DOHH2 (cell line): ENCODE data around the gene ACTG2.
"Not testable (repeated sequence)": the region's sequence is repeated elsewhere in the genome, so short reads cannot be mapped to it uniquely, and the experiment has no call there.

ENCODE experiments used
- H3F3A ChIP-seq: fragments of 200-600 bp; sonication (generic), shearing (Covaris generic); 2 replicates; pipeline ENCODE4 v1.6.0; 2016; ENCODE audit warnings: antibody characterized with exemption, mild to moderate bottlenecking; ENCODE audit not compliant: control insufficient read depth, insufficient read depth
- H3K27ac ChIP-seq: fragments of 200-600 bp; sonication (generic); 2 replicates; pipeline ENCODE4 v1.5.1; 2014; ENCODE audit warnings: low read depth, mild to moderate bottlenecking, low read length, moderate library complexity
- H3K27me3 ChIP-seq: fragments of 200-600 bp; sonication (generic); 2 replicates; pipeline ENCODE4 v1.6.1; 2014; ENCODE audit warnings: mild to moderate bottlenecking, low read length, mixed read lengths; ENCODE audit not compliant: control insufficient read depth
- H3K36me3 ChIP-seq: fragments of 200-600 bp; sonication (generic); 2 replicates; pipeline ENCODE4 v1.6.1; 2014; ENCODE audit warnings: mild to moderate bottlenecking, low read length, moderate library complexity, mixed read lengths; ENCODE audit not compliant: control insufficient read depth
- H3K4me1 ChIP-seq: fragments of 200-600 bp; sonication (generic); 2 replicates; pipeline ENCODE4 v1.6.1; 2014; ENCODE audit warnings: mild to moderate bottlenecking, low read length, mixed read lengths; ENCODE audit not compliant: control insufficient read depth
- H3K4me2 ChIP-seq: fragments of 200-600 bp; sonication (generic); 2 replicates; pipeline ENCODE4 v1.6.0; 2014; ENCODE audit warnings: mild to moderate bottlenecking, low read length, moderate library complexity
- H3K4me3 ChIP-seq: fragments of 200-600 bp; sonication (generic); 2 replicates; pipeline ENCODE4 v1.5.1; 2014; ENCODE audit warnings: mild to moderate bottlenecking, low read length, mixed read lengths
- H3K79me2 ChIP-seq: fragments of 200-600 bp; sonication (generic); 2 replicates; pipeline ENCODE4 v1.6.1; 2014; ENCODE audit warnings: mild to moderate bottlenecking, low read length, mixed read lengths; ENCODE audit not compliant: control insufficient read depth
- H3K9me2 ChIP-seq: fragments of 200-600 bp; sonication (generic); replicated peaks from 2 replicates; pipeline ENCODE4 v1.6.1; 2014; ENCODE audit warnings: mild to moderate bottlenecking, low read length, mixed read lengths; ENCODE audit not compliant: control insufficient read depth
- H3K9me3 ChIP-seq: fragments of 200-600 bp; sonication (generic); 2 replicates; pipeline ENCODE4 v1.6.1; 2014; ENCODE audit warnings: antibody characterized with exemption, low read length, mixed read lengths; ENCODE audit not compliant: control insufficient read depth, insufficient read depth
- H4K20me1 ChIP-seq: fragments of 200-600 bp; sonication (generic); 2 replicates; pipeline ENCODE4 v1.6.0; 2014; ENCODE audit warnings: low read depth, mild to moderate bottlenecking, antibody characterized with exemption, low read length, moderate library complexity; ENCODE audit not compliant: control insufficient read depth, insufficient read depth
- EZH2phosphoT487 ChIP-seq: fragments of 200-600 bp; sonication (generic); IDR thresholded peaks from 2 replicates; pipeline ENCODE4 v1.6.1; 2017; ENCODE audit warnings: borderline replicate concordance, mild to moderate bottlenecking, antibody characterized with exemption, low read length, moderate library complexity, mixed read lengths
- TF ChIP-seq, protein P1 (sequence below): fragments of 200-600 bp; sonication (generic); IDR thresholded peaks from one replicate; pipeline ENCODE4 v1.5.1; 2014; ENCODE audit warnings: antibody characterized with exemption, mild to moderate bottlenecking, low read depth, low read length; ENCODE audit not compliant: poor library complexity, severe bottlenecking

Gene ACTG2

DNA sequence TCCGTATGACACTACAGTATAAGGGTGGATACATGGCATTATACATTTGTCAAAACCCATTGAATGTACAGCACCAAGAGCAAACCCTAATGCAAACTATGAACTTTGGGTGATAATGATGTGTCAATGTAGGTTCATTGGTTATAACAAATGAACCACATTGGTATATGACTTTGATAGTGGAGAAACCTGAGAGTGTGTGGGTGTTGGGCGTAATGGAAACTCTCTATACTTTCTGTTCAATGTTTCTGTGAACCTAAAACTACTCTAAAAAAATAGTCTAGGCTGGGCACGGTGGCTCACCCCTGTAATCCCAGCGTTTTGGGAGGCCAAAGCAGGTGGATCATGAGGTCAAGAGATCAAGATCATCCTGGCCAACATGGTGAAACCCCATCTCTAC lies 6.5 kb upstream of the ACTG2 start:
- Histone ChIP-seq H3K4me1 (no peaks in the 10 kb centered on the region), H3K9me2 (no peaks in the 10 kb centered on the region), H3K9me3 (no peaks in the 10 kb centered on the region), H3K4me3 (no peak overlapping the region), H3K4me2 (no peak overlapping the region), H3K27me3 (peaks cover 6% of the 10 kb centered on the region; the same call in 1 of the 2 replicates), H3F3A (no peaks in the 10 kb centered on the region), H3K79me2 (no peaks in the 10 kb centered on the region), H3K36me3 (no peaks in the 10 kb centered on the region), H4K20me1 (no peaks in the 10 kb centered on the region), H3K27ac (no peak overlapping the region)
- TF ChIP-seq, protein P1, sequence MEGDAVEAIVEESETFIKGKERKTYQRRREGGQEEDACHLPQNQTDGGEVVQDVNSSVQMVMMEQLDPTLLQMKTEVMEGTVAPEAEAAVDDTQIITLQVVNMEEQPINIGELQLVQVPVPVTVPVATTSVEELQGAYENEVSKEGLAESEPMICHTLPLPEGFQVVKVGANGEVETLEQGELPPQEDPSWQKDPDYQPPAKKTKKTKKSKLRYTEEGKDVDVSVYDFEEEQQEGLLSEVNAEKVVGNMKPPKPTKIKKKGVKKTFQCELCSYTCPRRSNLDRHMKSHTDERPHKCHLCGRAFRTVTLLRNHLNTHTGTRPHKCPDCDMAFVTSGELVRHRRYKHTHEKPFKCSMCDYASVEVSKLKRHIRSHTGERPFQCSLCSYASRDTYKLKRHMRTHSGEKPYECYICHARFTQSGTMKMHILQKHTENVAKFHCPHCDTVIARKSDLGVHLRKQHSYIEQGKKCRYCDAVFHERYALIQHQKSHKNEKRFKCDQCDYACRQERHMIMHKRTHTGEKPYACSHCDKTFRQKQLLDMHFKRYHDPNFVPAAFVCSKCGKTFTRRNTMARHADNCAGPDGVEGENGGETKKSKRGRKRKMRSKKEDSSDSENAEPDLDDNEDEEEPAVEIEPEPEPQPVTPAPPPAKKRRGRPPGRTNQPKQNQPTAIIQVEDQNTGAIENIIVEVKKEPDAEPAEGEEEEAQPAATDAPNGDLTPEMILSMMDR: no peak
- TF ChIP-seq EZH2phosphoT487: no peak

DNA sequence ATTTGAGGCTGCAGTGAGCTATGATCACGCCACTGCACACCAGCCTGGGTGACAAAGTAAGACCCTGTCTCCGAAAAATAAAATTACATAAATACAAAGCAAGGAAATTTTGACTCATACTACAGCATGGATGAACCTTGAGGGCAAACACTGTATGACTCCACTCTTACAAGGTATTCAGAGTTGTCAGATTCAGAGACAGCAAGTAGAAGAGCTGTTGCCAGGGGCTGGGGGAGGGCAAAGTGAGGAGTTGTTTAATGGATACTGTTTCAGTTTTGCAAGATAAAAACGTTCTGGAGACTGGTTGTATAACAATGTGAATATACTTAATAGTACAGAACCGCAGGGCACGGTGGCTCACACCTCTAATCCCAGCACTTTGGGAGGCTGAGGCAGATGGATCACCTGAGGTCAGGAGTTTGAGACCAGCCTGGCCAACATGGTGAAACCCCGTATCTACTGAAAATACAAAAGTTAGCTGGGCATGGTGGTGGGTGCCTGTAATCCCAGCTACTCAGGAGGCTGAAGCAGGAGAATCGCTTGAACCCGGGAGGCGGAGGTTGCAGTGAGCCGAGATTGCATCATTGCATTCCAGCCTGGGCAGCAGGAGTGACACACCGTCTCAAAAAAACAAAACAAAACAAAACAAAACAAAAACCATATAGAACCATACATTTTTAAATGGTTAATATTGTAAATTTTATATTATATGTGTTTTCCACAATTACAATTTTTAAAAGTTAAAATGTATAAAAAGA lies 5.0 kb upstream of the ACTG2 start:
- H3K27ac ChIP-seq, H3K9me2 ChIP-seq, H3K79me2 ChIP-seq, H3K4me2 ChIP-seq, H3F3A ChIP-seq, H3K27me3 ChIP-seq, H3K4me1 ChIP-seq, H3K36me3 ChIP-seq, H3K4me3 ChIP-seq, H4K20me1 ChIP-seq, H3K9me3 ChIP-seq: not testable (repeated sequence)

DNA sequence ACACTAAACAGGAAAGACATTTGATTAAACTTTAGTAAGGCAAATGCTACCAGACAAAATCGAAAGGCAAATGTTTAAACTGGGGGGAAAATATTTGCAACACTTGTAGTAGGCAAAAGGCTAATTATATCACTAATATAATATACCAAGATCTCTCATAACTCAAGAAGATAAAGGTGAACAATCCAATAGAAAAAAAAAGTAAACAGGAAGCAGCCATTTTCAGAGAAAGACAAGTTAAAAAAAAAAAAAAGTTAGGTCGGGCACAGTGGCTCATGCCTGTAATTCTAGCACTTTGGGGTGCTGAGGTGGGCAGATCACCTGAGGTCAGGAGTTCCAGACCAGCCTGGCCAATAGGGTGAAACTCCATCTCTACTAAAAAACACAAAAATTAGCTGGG lies 4.4 kb upstream of the ACTG2 start:
- no peak overlapping the region for H3K27ac ChIP-seq
- H3K79me2 ChIP-seq: no peaks in the 10 kb centered on the region
- no peaks in the 10 kb centered on the region for H3K36me3 ChIP-seq
- TF ChIP-seq, protein P1: no peak
- no peak for TF ChIP-seq EZH2phosphoT487
- no peaks in the 10 kb centered on the region for H3K9me3 ChIP-seq
- H3K4me2 ChIP-seq: no peak overlapping the region
- no peaks in the 10 kb centered on the region for H3K4me1 ChIP-seq
- H3K9me2 ChIP-seq: no peaks in the 10 kb centered on the region
- no peaks in the 10 kb centered on the region for H3F3A ChIP-seq
- peaks cover 6% of the 10 kb centered on the region; the same call in 1 of the 2 replicates for H3K27me3 ChIP-seq
- no peaks in the 10 kb centered on the region for H4K20me1 ChIP-seq
- no peak overlapping the region for H3K4me3 ChIP-seq

DNA sequence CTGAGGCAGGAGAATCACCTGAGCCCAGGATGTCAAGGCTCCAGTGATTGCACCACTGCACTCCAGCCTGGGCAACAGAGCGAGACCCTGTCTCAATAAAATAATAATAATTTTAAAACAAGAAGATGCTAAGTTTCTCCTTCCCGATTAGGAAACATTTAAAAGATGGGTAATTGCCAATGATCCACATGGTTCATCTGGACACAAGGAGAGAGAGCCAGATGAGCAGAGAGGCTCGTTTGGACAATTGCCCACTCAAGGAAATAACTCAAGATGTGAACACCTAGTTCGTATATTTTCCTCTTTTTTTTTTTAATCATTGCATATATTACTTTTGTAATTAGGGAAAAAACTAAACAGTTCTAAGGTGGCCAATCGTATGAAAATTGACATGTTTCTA lies 3.6 kb upstream of the ACTG2 start:
- Histone ChIP-seq H3K79me2 (no peaks in the 10 kb centered on the region), H3K9me2 (no peaks in the 10 kb centered on the region), H3K36me3 (no peaks in the 10 kb centered on the region), H3K4me1 (no peaks in the 10 kb centered on the region), H3K4me2 (no peak overlapping the region), H3K4me3 (no peak overlapping the region), H3K9me3 (no peaks in the 10 kb centered on the region), H3K27ac (no peak overlapping the region), H4K20me1 (no peaks in the 10 kb centered on the region), H3F3A (no peaks in the 10 kb centered on the region), H3K27me3 (peaks cover 6% of the 10 kb centered on the region; the same call in 1 of the 2 replicates)
- TF ChIP-seq EZH2phosphoT487: no peak
- TF ChIP-seq, protein P1: no peak
